HG03095 (cell line): ENCODE results near the gene ACAP2.
"Not testable (repeated sequence)": the region's sequence is repeated elsewhere in the genome, so short reads cannot be mapped to it uniquely, and the experiment has no call there.

Experiments
- ATAC-seq: cut with Tn5 transposase; IDR thresholded peaks from one replicate; pipeline ENCODE4 v1.9.1; 2021; ENCODE audit warnings: moderate library complexity; ENCODE audit not compliant: unreplicated experiment

Gene ACAP2

GRCh38 chr3:195249057-195249770 is 193.6 kb downstream of the ACAP2 start:
- ATAC-seq: no peak

GRCh38 chr3:195248281-195248680 is 194.5 kb downstream of the ACAP2 start:
- ATAC-seq: no peak

GRCh38 chr3:195247863-195248189 is 195.0 kb downstream of the ACAP2 start:
- no peak for ATAC-seq

- no peak for ATAC-seq
Measured at GRCh38 chr3:195247086-195247862, 195.5 kb downstream of the ACAP2 start.

GRCh38 chr3:195246581-195246995 is 196.2 kb downstream of the ACAP2 start:
- ATAC-seq: no peak

- no peak for ATAC-seq
Measured at GRCh38 chr3:195245531-195245951, 197.3 kb downstream of the ACAP2 start.

GRCh38 chr3:195241592-195242355 is 201.0 kb downstream of the ACAP2 start:
- ATAC-seq: no peak

GRCh38 chr3:195240939-195241338 is 201.9 kb downstream of the ACAP2 start:
- ATAC-seq: no peak

- no peak for ATAC-seq
Measured at GRCh38 chr3:195240171-195240701, 202.6 kb downstream of the ACAP2 start.

- ATAC-seq: no peak
Measured at GRCh38 chr3:195239121-195239520, 203.7 kb downstream of the ACAP2 start.

- ATAC-seq: no peak
Measured at GRCh38 chr3:195238586-195239118, 204.2 kb downstream of the ACAP2 start.

GRCh38 chr3:195238081-195238571 is 204.7 kb downstream of the ACAP2 start:
- no peak for ATAC-seq

GRCh38 chr3:195236801-195237570 is 205.8 kb downstream of the ACAP2 start:
- no peak for ATAC-seq

- no peak for ATAC-seq
Measured at GRCh38 chr3:195236076-195236798, 206.6 kb downstream of the ACAP2 start.

- no peak for ATAC-seq
Measured at GRCh38 chr3:195230244-195230643, 212.6 kb downstream of the ACAP2 start.

GRCh38 chr3:195228886-195229285 is 213.9 kb downstream of the ACAP2 start:
- ATAC-seq: not testable (repeated sequence)

- no peak for ATAC-seq
Measured at GRCh38 chr3:195227871-195228270, 214.9 kb downstream of the ACAP2 start.

GRCh38 chr3:195226900-195227447 is 215.8 kb downstream of the ACAP2 start:
- no peak for ATAC-seq

- ATAC-seq: no peak
Measured at GRCh38 chr3:195226445-195226844, 216.4 kb downstream of the ACAP2 start.
